ENCODE measurements around the gene CALM3. TPM values are rescaled to one million over a fixed set of nuclear protein-coding genes. Genes with fewer than 3 reads are reported as not detected.

CALM3 gene
- polyA plus RNA-seq, 1 of the 3 experiments (the other 2 are of a cell fraction), result 495 TPM

DNA sequence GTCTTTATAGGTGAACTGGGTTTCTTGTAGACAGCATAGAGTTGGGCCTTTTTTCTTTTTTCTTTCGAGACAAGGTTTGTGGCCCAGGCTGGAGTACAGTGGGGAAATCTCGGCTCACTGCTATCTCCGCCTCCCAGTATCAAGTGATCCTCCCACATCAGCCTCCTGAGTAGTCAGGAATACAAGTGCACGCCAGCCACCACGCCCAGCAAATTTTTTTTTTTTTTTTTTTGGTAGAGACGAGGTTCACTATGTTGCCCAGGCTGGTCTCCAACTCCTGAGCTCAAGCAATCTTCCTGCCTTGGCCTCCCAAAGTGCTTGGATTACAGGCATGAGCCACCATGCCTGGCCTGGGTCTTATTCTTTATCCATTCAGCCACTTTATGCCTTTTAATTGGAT lies 5.1 kb upstream of the CALM3 start:
- H2AFZ ChIP-seq (ENCODE audit: low read depth), result no peak overlapping the region
- no peak overlapping the region for H3K4me3 ChIP-seq (ENCODE audit: low read depth in 2 of 2, low read length in 1 of 2)
- TF ChIP-seq TCF12 (IDR thresholded peaks at IDR 0.05), result no peak
- no peak overlapping the region for H3K9ac ChIP-seq
- 79% methylated on average over 6 of the region's 6 CpGs for WGBS (ENCODE audit: low lambda C conversion rate)
- no peaks in the 10 kb centered on the region for H3K9me2 ChIP-seq
- no peaks in the 10 kb centered on the region for H3K36me3 ChIP-seq (replicated peaks in 1 of 2; ENCODE audit: control insufficient read depth in 1 of 2, insufficient read depth in 2 of 2, low read length in 1 of 2)
- H3K27me3 ChIP-seq (ENCODE audit: insufficient read depth), result no peaks in the 10 kb centered on the region
- no peaks in the 10 kb centered on the region for H3K79me2 ChIP-seq (ENCODE audit: insufficient read depth)
- ChIA-PET POLR2A (no interaction called here), CTCF (interaction anchor here (1.1 to 1.4 kb wide), 4 partner anchors 17 to 59 kb away, joined by 3 to 5 read pairs (median 3); no protein-coding TSS in a partner anchor)
- no peak overlapping the region for H3K4me2 ChIP-seq
- no peak for DNase-seq
- no peaks in the 10 kb centered on the region; a peak in 1 of 4 replicates for H3K4me1 ChIP-seq (ENCODE audit: control insufficient read depth in 1 of 2, insufficient read depth in 2 of 2, low read depth in 1 of 2, low read length in 1 of 2)
- no peaks in the 10 kb centered on the region for H3F3A ChIP-seq (replicated peaks; ENCODE audit: insufficient read depth)
- no peak overlapping the region for H3K27ac ChIP-seq (ENCODE audit: low read depth in 2 of 2, low read length in 1 of 2)
- no peaks in the 10 kb centered on the region for H4K20me1 ChIP-seq (ENCODE audit: insufficient read depth)
- no peaks in the 10 kb centered on the region; the same call in 1 of the 2 replicates for H3K9me3 ChIP-seq

DNA sequence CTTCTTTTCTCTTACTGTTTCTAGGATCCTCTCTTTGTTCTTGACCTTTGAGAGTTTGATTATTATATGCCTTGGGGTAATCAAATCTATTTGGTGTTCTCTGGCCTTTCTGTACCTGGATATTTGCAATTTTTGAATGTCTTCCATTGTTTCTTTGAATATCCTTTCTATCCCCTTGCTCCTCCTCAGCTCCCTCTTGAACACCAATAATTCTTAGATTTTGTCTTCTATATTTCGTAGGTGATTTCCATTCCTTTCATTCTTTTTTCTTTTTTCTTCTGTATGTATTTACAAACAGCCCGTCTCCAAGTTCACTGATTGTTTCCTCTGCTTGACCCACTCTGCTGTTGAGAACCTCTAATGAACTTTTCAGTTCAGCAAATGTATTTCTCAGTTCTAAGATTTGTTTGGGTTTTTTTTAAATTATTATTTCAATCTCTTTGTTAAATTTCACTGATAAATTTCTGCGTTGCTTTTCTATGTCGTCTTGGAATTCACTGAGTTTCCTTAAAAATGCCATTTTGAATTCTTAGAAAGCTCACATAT lies 2.7 kb upstream of the CALM3 start:
- POLR2A ChIA-PET, result no interaction called here
- Histone ChIP-seq H3K9me2 (no peaks in the 10 kb centered on the region), H4K20me1 (ENCODE audit: insufficient read depth) (peaks cover 12% of the 10 kb centered on the region), H3K79me2 (ENCODE audit: insufficient read depth) (peaks cover 23% of the 10 kb centered on the region), H3K9me3 (no peaks in the 10 kb centered on the region; the same call in 1 of the 2 replicates), H2AFZ (ENCODE audit: low read depth) (no peak overlapping the region), H3K27me3 (ENCODE audit: insufficient read depth) (no peaks in the 10 kb centered on the region), H3K4me2 (no peak overlapping the region), H3K36me3 (replicated peaks in 1 of 2; ENCODE audit: control insufficient read depth in 1 of 2, insufficient read depth in 2 of 2, low read length in 1 of 2) (no peaks in the 10 kb centered on the region), H3K9ac (no peak overlapping the region), H3K4me3 (ENCODE audit: low read depth in 2 of 2, low read length in 1 of 2) (no peak overlapping the region), H3K4me1 (ENCODE audit: control insufficient read depth in 1 of 2, insufficient read depth in 2 of 2, low read depth in 1 of 2, low read length in 1 of 2) (peaks cover 7 to 9% of the 10 kb centered on the region in 2 experiments; a peak in 2 of 4 replicates), H3K27ac (ENCODE audit: low read depth in 2 of 2, low read length in 1 of 2) (no peak overlapping the region), H3F3A (replicated peaks; ENCODE audit: insufficient read depth) (no peaks in the 10 kb centered on the region)
- 84% methylated on average over 4 of the region's 4 CpGs for WGBS (ENCODE audit: low lambda C conversion rate)
- TF ChIP-seq FOSL2 (IDR thresholded peaks at IDR 0.05; ENCODE audit: borderline replicate concordance, low read depth), result no peak
- no peak for TF ChIP-seq CHD2 (IDR thresholded peaks at IDR 0.05; ENCODE audit: low read length, partially characterized antibody)
- TF ChIP-seq SMC3 (IDR thresholded peaks at IDR 0.05; ENCODE audit: low read depth, low read length), result no peak
- TF ChIP-seq FOXM1 (IDR thresholded peaks at IDR 0.05; ENCODE audit: low read depth), result no peak
- TF ChIP-seq, protein P1, sequence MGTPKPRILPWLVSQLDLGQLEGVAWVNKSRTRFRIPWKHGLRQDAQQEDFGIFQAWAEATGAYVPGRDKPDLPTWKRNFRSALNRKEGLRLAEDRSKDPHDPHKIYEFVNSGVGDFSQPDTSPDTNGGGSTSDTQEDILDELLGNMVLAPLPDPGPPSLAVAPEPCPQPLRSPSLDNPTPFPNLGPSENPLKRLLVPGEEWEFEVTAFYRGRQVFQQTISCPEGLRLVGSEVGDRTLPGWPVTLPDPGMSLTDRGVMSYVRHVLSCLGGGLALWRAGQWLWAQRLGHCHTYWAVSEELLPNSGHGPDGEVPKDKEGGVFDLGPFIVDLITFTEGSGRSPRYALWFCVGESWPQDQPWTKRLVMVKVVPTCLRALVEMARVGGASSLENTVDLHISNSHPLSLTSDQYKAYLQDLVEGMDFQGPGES (IDR thresholded peaks at IDR 0.05; ENCODE audit: low read depth, low read length), result no peak
- CTCF ChIA-PET, result interaction anchor here (1.0 to 1.9 kb wide), 4 partner anchors 16 to 64 kb away, joined by 3 to 8 read pairs (median 4); no protein-coding TSS in a partner anchor
- DNase-seq, result no peak

DNA sequence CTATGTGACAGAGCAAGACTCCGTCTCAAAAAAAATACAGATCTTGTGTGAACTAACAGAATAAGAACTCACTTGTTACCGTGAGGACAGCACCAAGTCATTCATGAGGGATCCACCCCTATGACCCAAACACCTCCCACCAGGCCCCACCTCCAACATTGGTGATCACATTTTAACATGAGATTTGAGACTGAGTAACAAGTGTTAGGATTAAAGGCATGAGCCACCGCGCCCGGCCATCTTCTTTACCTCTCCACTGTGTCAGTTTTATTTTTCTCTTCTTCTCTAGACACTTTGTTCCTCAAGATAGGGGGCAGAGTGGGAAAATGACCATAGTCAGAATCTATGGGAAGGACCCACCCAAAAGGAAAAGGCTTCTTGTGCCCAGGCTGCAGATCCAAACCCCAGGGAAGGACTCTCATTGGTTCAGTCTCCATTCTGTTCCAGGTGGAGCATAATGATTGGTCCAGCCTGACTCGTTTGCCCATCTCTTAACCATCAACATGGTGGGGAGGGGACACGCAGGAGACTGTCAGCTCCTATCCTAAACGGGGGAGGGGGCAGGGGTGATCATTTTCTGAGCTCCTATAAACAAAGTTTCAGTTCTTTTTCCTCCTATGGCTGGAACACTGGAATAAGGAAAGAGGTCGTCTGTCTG lies 1.3 kb upstream of the CALM3 start:
- H4K20me1 ChIP-seq (ENCODE audit: insufficient read depth), result peaks cover 25% of the 10 kb centered on the region
- ChIA-PET POLR2A (interaction anchor here (1.6 to 2.6 kb wide), 4 partner anchors 12 to 114 kb away, joined by 5 to 10 read pairs (median 6); partner anchors contain the start of gene DACT3), CTCF (interaction anchor here (0.9 to 23.7 kb wide), 10 partner anchors 11 to 413 kb away, joined by 3 to 471 read pairs (median 6); partner anchors contain the start of gene DACT3)
- 60% methylated on average over 9 of the region's 9 CpGs for WGBS (ENCODE audit: low lambda C conversion rate)
- H3K4me3 ChIP-seq (ENCODE audit: low read depth in 2 of 2, low read length in 1 of 2), result peak overlapping the region; percentile 71 to 98
- H3K9me2 ChIP-seq, result no peaks in the 10 kb centered on the region
- no peaks in the 10 kb centered on the region; the same call in 1 of the 2 replicates for H3K9me3 ChIP-seq
- peak overlapping the region; percentile 97 for H3K9ac ChIP-seq
- DNase-seq, result peak; percentile 7
- TF ChIP-seq ELF1 (IDR thresholded peaks at IDR 0.05), result no peak
- TF ChIP-seq, protein P2, sequence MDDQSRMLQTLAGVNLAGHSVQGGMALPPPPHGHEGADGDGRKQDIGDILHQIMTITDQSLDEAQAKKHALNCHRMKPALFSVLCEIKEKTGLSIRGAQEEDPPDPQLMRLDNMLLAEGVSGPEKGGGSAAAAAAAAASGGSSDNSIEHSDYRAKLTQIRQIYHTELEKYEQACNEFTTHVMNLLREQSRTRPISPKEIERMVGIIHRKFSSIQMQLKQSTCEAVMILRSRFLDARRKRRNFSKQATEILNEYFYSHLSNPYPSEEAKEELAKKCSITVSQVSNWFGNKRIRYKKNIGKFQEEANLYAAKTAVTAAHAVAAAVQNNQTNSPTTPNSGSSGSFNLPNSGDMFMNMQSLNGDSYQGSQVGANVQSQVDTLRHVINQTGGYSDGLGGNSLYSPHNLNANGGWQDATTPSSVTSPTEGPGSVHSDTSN (IDR thresholded peaks at IDR 0.05), result no peak
- no peak for TF ChIP-seq TCF12 (IDR thresholded peaks at IDR 0.05)
- TF ChIP-seq, protein P3, sequence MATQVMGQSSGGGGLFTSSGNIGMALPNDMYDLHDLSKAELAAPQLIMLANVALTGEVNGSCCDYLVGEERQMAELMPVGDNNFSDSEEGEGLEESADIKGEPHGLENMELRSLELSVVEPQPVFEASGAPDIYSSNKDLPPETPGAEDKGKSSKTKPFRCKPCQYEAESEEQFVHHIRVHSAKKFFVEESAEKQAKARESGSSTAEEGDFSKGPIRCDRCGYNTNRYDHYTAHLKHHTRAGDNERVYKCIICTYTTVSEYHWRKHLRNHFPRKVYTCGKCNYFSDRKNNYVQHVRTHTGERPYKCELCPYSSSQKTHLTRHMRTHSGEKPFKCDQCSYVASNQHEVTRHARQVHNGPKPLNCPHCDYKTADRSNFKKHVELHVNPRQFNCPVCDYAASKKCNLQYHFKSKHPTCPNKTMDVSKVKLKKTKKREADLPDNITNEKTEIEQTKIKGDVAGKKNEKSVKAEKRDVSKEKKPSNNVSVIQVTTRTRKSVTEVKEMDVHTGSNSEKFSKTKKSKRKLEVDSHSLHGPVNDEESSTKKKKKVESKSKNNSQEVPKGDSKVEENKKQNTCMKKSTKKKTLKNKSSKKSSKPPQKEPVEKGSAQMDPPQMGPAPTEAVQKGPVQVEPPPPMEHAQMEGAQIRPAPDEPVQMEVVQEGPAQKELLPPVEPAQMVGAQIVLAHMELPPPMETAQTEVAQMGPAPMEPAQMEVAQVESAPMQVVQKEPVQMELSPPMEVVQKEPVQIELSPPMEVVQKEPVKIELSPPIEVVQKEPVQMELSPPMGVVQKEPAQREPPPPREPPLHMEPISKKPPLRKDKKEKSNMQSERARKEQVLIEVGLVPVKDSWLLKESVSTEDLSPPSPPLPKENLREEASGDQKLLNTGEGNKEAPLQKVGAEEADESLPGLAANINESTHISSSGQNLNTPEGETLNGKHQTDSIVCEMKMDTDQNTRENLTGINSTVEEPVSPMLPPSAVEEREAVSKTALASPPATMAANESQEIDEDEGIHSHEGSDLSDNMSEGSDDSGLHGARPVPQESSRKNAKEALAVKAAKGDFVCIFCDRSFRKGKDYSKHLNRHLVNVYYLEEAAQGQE (IDR thresholded peaks at IDR 0.05; ENCODE audit: low read depth, low read length), result no peak
- no peak for TF ChIP-seq RXRA (IDR thresholded peaks at IDR 0.05; ENCODE audit: borderline replicate concordance, low read depth)
- TF ChIP-seq NRF1 (IDR thresholded peaks at IDR 0.05; ENCODE audit: low read depth, low read length), result no peak
- H3K36me3 ChIP-seq (replicated peaks in 1 of 2; ENCODE audit: control insufficient read depth in 1 of 2, insufficient read depth in 2 of 2, low read length in 1 of 2), result no peaks in the 10 kb centered on the region
- H3K4me1 ChIP-seq (ENCODE audit: control insufficient read depth in 1 of 2, insufficient read depth in 2 of 2, low read depth in 1 of 2, low read length in 1 of 2), result peaks cover 19 to 23% of the 10 kb centered on the region in 2 experiments
- no peaks in the 10 kb centered on the region for H3F3A ChIP-seq (replicated peaks; ENCODE audit: insufficient read depth)
- H3K27me3 ChIP-seq (ENCODE audit: insufficient read depth), result no peaks in the 10 kb centered on the region
- peak overlapping the region; percentile 94 to 100; a peak in 2 of 4 replicates for H3K27ac ChIP-seq (ENCODE audit: low read depth in 2 of 2, low read length in 1 of 2)
- H2AFZ ChIP-seq (ENCODE audit: low read depth), result peak overlapping the region; percentile 88
- H3K79me2 ChIP-seq (ENCODE audit: insufficient read depth), result peaks cover 37% of the 10 kb centered on the region
- peak overlapping the region; percentile 69 for H3K4me2 ChIP-seq
